ENCODE results near the gene CATSPER1.
A peak's percentile ranks its signal among the peaks of the same experiment; 100 is the strongest.

CATSPER1 gene

GRCh38 chr11:66067640-66068039, 41.4 kb upstream of the CATSPER1 start:
- Histone ChIP-seq H3K4me3 (ENCODE audit: low read depth, low read length) (no peak overlapping the region), H3K27ac (ENCODE audit: low read depth, low read length) (no peak overlapping the region), H3K27me3 (ENCODE audit: control insufficient read depth, insufficient read depth, low read length) (no peaks in the 10 kb centered on the region), H3K36me3 (ENCODE audit: control insufficient read depth, insufficient read depth, low read length) (peaks cover 67% of the 10 kb centered on the region), H3K9ac (ENCODE audit: low read length) (no peak overlapping the region), H3K9me3 (ENCODE audit: control insufficient read depth, insufficient read depth, low read depth, low read length) (no peaks in the 10 kb centered on the region), H3K4me1 (ENCODE audit: control insufficient read depth, insufficient read depth, low read length) (peaks cover 23% of the 10 kb centered on the region)

- no peak overlapping the region for H3K4me3 ChIP-seq (ENCODE audit: low read depth, low read length)
- no peaks in the 10 kb centered on the region for H3K27me3 ChIP-seq (ENCODE audit: control insufficient read depth, insufficient read depth, low read length)
- H3K4me1 ChIP-seq (ENCODE audit: control insufficient read depth, insufficient read depth, low read length): peaks cover 22% of the 10 kb centered on the region
- no peaks in the 10 kb centered on the region for H3K9me3 ChIP-seq (ENCODE audit: control insufficient read depth, insufficient read depth, low read depth, low read length)
- H3K27ac ChIP-seq (ENCODE audit: low read depth, low read length): no peak overlapping the region
- H3K36me3 ChIP-seq (ENCODE audit: control insufficient read depth, insufficient read depth, low read length): peaks cover 75% of the 10 kb centered on the region
- no peak overlapping the region for H3K9ac ChIP-seq (ENCODE audit: low read length)
Observed at GRCh38 chr11:66066751-66067150, 40.5 kb upstream of the CATSPER1 start.

- no peak overlapping the region for H3K9ac ChIP-seq (ENCODE audit: low read length)
- no peak overlapping the region for H3K27ac ChIP-seq (ENCODE audit: low read depth, low read length)
- H3K9me3 ChIP-seq (ENCODE audit: control insufficient read depth, insufficient read depth, low read depth, low read length): no peaks in the 10 kb centered on the region
- H3K4me3 ChIP-seq (ENCODE audit: low read depth, low read length): no peak overlapping the region
- peaks cover 96% of the 10 kb centered on the region for H3K36me3 ChIP-seq (ENCODE audit: control insufficient read depth, insufficient read depth, low read length)
- peaks cover 13% of the 10 kb centered on the region for H3K4me1 ChIP-seq (ENCODE audit: control insufficient read depth, insufficient read depth, low read length)
- H3K27me3 ChIP-seq (ENCODE audit: control insufficient read depth, insufficient read depth, low read length): no peaks in the 10 kb centered on the region
Observed at GRCh38 chr11:66064571-66064970, 38.3 kb upstream of the CATSPER1 start.

GRCh38 chr11:66063900-66064299, 37.6 kb upstream of the CATSPER1 start:
- no peak overlapping the region for H3K27ac ChIP-seq (ENCODE audit: low read depth, low read length)
- no peak overlapping the region for H3K4me3 ChIP-seq (ENCODE audit: low read depth, low read length)
- no peak overlapping the region for H3K9ac ChIP-seq (ENCODE audit: low read length)
- peaks cover 98% of the 10 kb centered on the region for H3K36me3 ChIP-seq (ENCODE audit: control insufficient read depth, insufficient read depth, low read length)
- H3K27me3 ChIP-seq (ENCODE audit: control insufficient read depth, insufficient read depth, low read length): no peaks in the 10 kb centered on the region
- no peaks in the 10 kb centered on the region for H3K9me3 ChIP-seq (ENCODE audit: control insufficient read depth, insufficient read depth, low read depth, low read length)
- peaks cover 6% of the 10 kb centered on the region for H3K4me1 ChIP-seq (ENCODE audit: control insufficient read depth, insufficient read depth, low read length)

- no peaks in the 10 kb centered on the region for H3K27me3 ChIP-seq (ENCODE audit: control insufficient read depth, insufficient read depth, low read length)
- no peak overlapping the region for H3K4me3 ChIP-seq (ENCODE audit: low read depth, low read length)
- H3K9me3 ChIP-seq (ENCODE audit: control insufficient read depth, insufficient read depth, low read depth, low read length): no peaks in the 10 kb centered on the region
- H3K36me3 ChIP-seq (ENCODE audit: control insufficient read depth, insufficient read depth, low read length): peaks cover 96% of the 10 kb centered on the region
- no peak overlapping the region for H3K27ac ChIP-seq (ENCODE audit: low read depth, low read length)
- H3K4me1 ChIP-seq (ENCODE audit: control insufficient read depth, insufficient read depth, low read length): no peaks in the 10 kb centered on the region
- H3K9ac ChIP-seq (ENCODE audit: low read length): no peak overlapping the region
Observed at GRCh38 chr11:66062408-66062807, 36.1 kb upstream of the CATSPER1 start.

GRCh38 chr11:66061268-66061667, 35.0 kb upstream of the CATSPER1 start:
- Histone ChIP-seq H3K9ac (ENCODE audit: low read length) (no peak overlapping the region), H3K4me3 (ENCODE audit: low read depth, low read length) (no peak overlapping the region), H3K36me3 (ENCODE audit: control insufficient read depth, insufficient read depth, low read length) (peaks cover 96% of the 10 kb centered on the region), H3K9me3 (ENCODE audit: control insufficient read depth, insufficient read depth, low read depth, low read length) (no peaks in the 10 kb centered on the region), H3K27me3 (ENCODE audit: control insufficient read depth, insufficient read depth, low read length) (no peaks in the 10 kb centered on the region), H3K4me1 (ENCODE audit: control insufficient read depth, insufficient read depth, low read length) (no peaks in the 10 kb centered on the region), H3K27ac (ENCODE audit: low read depth, low read length) (no peak overlapping the region)

GRCh38 chr11:66059966-66060680, 33.8 kb upstream of the CATSPER1 start:
- no peaks in the 10 kb centered on the region for H3K9me3 ChIP-seq (ENCODE audit: control insufficient read depth, insufficient read depth, low read depth, low read length)
- H3K36me3 ChIP-seq (ENCODE audit: control insufficient read depth, insufficient read depth, low read length): peaks cover 95% of the 10 kb centered on the region
- no peaks in the 10 kb centered on the region for H3K27me3 ChIP-seq (ENCODE audit: control insufficient read depth, insufficient read depth, low read length)
- H3K27ac ChIP-seq (ENCODE audit: low read depth, low read length): no peak overlapping the region
- H3K4me3 ChIP-seq (ENCODE audit: low read depth, low read length): no peak overlapping the region
- no peak overlapping the region for H3K9ac ChIP-seq (ENCODE audit: low read length)
- no peaks in the 10 kb centered on the region for H3K4me1 ChIP-seq (ENCODE audit: control insufficient read depth, insufficient read depth, low read length)

GRCh38 chr11:66056501-66056900, 30.2 kb upstream of the CATSPER1 start:
- no peak overlapping the region for H3K27ac ChIP-seq (ENCODE audit: low read depth, low read length)
- no peaks in the 10 kb centered on the region for H3K9me3 ChIP-seq (ENCODE audit: control insufficient read depth, insufficient read depth, low read depth, low read length)
- peaks cover 72% of the 10 kb centered on the region for H3K36me3 ChIP-seq (ENCODE audit: control insufficient read depth, insufficient read depth, low read length)
- H3K9ac ChIP-seq (ENCODE audit: low read length): no peak overlapping the region
- H3K27me3 ChIP-seq (ENCODE audit: control insufficient read depth, insufficient read depth, low read length): no peaks in the 10 kb centered on the region
- H3K4me1 ChIP-seq (ENCODE audit: control insufficient read depth, insufficient read depth, low read length): peaks cover 6% of the 10 kb centered on the region
- H3K4me3 ChIP-seq (ENCODE audit: low read depth, low read length): no peak overlapping the region

GRCh38 chr11:66055021-66055420, 28.7 kb upstream of the CATSPER1 start:
- Histone ChIP-seq H3K9ac (ENCODE audit: low read length) (no peak overlapping the region), H3K4me1 (ENCODE audit: control insufficient read depth, insufficient read depth, low read length) (peaks cover 15% of the 10 kb centered on the region)

GRCh38 chr11:66052664-66052982, 26.3 kb upstream of the CATSPER1 start:
- peak overlapping the region; percentile 90 for H3K27ac ChIP-seq (ENCODE audit: low read depth, low read length)
- peaks cover 19% of the 10 kb centered on the region for H3K4me1 ChIP-seq (ENCODE audit: control insufficient read depth, insufficient read depth, low read length)
- H3K4me3 ChIP-seq (ENCODE audit: low read depth, low read length): peak overlapping the region; percentile 98
- no peaks in the 10 kb centered on the region for H3K9me3 ChIP-seq (ENCODE audit: control insufficient read depth, insufficient read depth, low read depth, low read length)
- H3K9ac ChIP-seq (ENCODE audit: low read length): peak overlapping the region; percentile 99
- H3K36me3 ChIP-seq (ENCODE audit: control insufficient read depth, insufficient read depth, low read length): peaks cover 35% of the 10 kb centered on the region
- no peaks in the 10 kb centered on the region; the same call in 1 of the 2 replicates for H3K27me3 ChIP-seq (ENCODE audit: control insufficient read depth, insufficient read depth, low read length)

More at GRCh38 chr11:66055021-66055420, 28.7 kb upstream of the CATSPER1 start:
- Histone ChIP-seq H3K4me3 (ENCODE audit: low read depth, low read length) (no peak overlapping the region), H3K36me3 (ENCODE audit: control insufficient read depth, insufficient read depth, low read length) (peaks cover 57% of the 10 kb centered on the region), H3K27me3 (ENCODE audit: control insufficient read depth, insufficient read depth, low read length) (no peaks in the 10 kb centered on the region), H3K27ac (ENCODE audit: low read depth, low read length) (no peak overlapping the region), H3K9me3 (ENCODE audit: control insufficient read depth, insufficient read depth, low read depth, low read length) (no peaks in the 10 kb centered on the region)

- Histone ChIP-seq H3K9me3 (ENCODE audit: control insufficient read depth, insufficient read depth, low read depth, low read length) (no peaks in the 10 kb centered on the region), H3K4me3 (ENCODE audit: low read depth, low read length) (peak within 1 kb of the TSS; percentile 98), H3K36me3 (ENCODE audit: control insufficient read depth, insufficient read depth, low read length) (peaks cover 29% of the 10 kb centered on the region), H3K27me3 (ENCODE audit: control insufficient read depth, insufficient read depth, low read length) (no peaks in the 10 kb centered on the region; the same call in 1 of the 2 replicates), H3K4me1 (ENCODE audit: control insufficient read depth, insufficient read depth, low read length) (peaks cover 19% of the 10 kb centered on the region), H3K27ac (ENCODE audit: low read depth, low read length) (peak within 1 kb of the TSS; percentile 90), H3K9ac (ENCODE audit: low read length) (peak within 1 kb of the TSS; percentile 99)
Observed at GRCh38 chr11:66051766-66052663, 25.7 kb upstream of the CATSPER1 start, which contains the start of gene SF3B2. Gene SF3B2 (plus strand): TSS chr11:66052364. CDS start chr11:66052385, 21 bp downstream.
